ENCODE results near the gene GDF9. TPM values are rescaled to one million over a fixed set of nuclear protein-coding genes. Genes with fewer than 3 reads are reported as not detected.

Gene GDF9
- total and polyA plus RNA-seq, 2 experiments from 2014 or later = 0.11 to 0.14 TPM

DNA sequence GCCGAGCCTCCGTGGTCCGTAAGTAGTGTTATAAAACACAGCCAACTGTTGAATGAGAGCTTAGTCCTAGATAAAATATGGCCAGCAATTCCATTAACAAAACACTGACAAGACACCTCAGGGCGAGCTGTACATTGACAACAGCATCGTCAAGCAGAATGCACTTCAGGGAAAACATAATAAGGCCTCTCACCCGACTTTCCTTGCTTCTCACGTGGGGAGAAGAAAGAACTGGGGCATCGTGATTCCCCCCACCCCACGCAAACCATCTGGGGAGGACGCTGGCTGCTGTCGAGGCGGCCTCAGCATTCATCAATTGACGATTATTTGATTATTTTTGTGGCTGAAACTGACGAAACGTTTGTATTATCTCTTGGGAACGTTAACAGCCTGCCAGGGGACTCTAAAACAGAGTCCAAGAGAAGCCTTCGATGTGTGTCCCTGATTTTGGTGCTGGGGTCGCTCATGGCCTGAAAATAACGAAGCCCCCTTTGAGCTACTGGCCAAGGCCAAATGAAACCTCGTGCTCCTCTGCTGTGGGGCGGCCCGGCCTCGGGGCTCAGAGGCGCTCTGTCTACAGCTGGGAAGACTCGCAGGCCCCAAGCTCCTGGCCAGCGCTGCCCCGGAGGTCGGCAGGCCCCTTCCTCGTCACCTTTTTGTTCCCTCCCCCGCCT lies 464 bp downstream of the GDF9 start:
- Histone ChIP-seq H3F3A (replicated peaks; ENCODE audit: low read depth) (peaks cover 26% of the 10 kb centered on the region), H3K27ac (ENCODE audit: low read depth) (peak overlapping the region; percentile 97), H4K20me1 (replicated peaks; ENCODE audit: insufficient read depth) (peaks cover 8% of the 10 kb centered on the region; the same call in 1 of the 2 replicates), H2AFZ (peak overlapping the region; percentile 93), H3K36me3 (ENCODE audit: insufficient read depth) (peaks cover 15% of the 10 kb centered on the region), H3K4me3 (peak overlapping the region; percentile 98), H3K27me3 (ENCODE audit: insufficient read depth) (no peaks in the 10 kb centered on the region), H3K4me2 (peak overlapping the region; percentile 74), H3K4me1 (ENCODE audit: insufficient read depth) (peaks cover 16% of the 10 kb centered on the region), H3K9me2 (ENCODE audit: insufficient read depth) (no peaks in the 10 kb centered on the region), H3K79me2 (replicated peaks; ENCODE audit: insufficient read depth) (peaks cover 20% of the 10 kb centered on the region)
- H3K27me3 Mint-ChIP-seq (ENCODE audit: insufficient read depth, low read depth, poor library complexity) = peaks cover 9% of the 10 kb centered on the region
- no peaks in the 10 kb centered on the region for H3K9me3 Mint-ChIP-seq
- H3K4me3 Mint-ChIP-seq = peak overlapping the region; percentile 99
- DNase-seq (ENCODE audit: low spot score) (no peak), ATAC-seq (no peak)
- peaks cover 23% of the 10 kb centered on the region for H3K4me1 Mint-ChIP-seq
- TF ChIP-seq, protein P1, sequence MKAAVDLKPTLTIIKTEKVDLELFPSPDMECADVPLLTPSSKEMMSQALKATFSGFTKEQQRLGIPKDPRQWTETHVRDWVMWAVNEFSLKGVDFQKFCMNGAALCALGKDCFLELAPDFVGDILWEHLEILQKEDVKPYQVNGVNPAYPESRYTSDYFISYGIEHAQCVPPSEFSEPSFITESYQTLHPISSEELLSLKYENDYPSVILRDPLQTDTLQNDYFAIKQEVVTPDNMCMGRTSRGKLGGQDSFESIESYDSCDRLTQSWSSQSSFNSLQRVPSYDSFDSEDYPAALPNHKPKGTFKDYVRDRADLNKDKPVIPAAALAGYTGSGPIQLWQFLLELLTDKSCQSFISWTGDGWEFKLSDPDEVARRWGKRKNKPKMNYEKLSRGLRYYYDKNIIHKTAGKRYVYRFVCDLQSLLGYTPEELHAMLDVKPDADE (IDR thresholded peaks at IDR 0.05) = no peak
- TF ChIP-seq EZH2 (IDR thresholded peaks at IDR 0.05; ENCODE audit: low read depth, unreplicated experiment) = no peak
- no peak for TF ChIP-seq EZH2phosphoT487 (IDR thresholded peaks at IDR 0.05; ENCODE audit: unreplicated experiment)
- TF ChIP-seq ZNF462 (CRISPR knock-in tag; IDR thresholded peaks at IDR 0.05) = no peak
- TF ChIP-seq CTCF (conservative IDR thresholded peaks at IDR 0.05; ENCODE audit: low read depth in 2 of 2) = no peak
- TF ChIP-seq ZNF114 (CRISPR knock-in tag; IDR thresholded peaks at IDR 0.05) = no peak
- TF ChIP-seq ZNF331 (CRISPR knock-in tag; IDR thresholded peaks at IDR 0.05; ENCODE audit: low read depth) = no peak
- no peak for TF ChIP-seq NANOG (IDR thresholded peaks at IDR 0.05; ENCODE audit: borderline replicate concordance)
- TF ChIP-seq POLR2AphosphoS5 (IDR thresholded peaks at IDR 0.05; ENCODE audit: low read depth) = no peak
- H3K36me3 Mint-ChIP-seq (ENCODE audit: low read depth) = peaks cover 35% of the 10 kb centered on the region
- peak overlapping the region; percentile 100 for H3K27ac Mint-ChIP-seq
